Measurements from ENCODE around the gene GULP1. TPM values are rescaled to one million over a fixed set of nuclear protein-coding genes. Genes with fewer than 3 reads are reported as not detected.
"Not testable (repeated sequence)": the region's sequence is repeated elsewhere in the genome, so short reads cannot be mapped to it uniquely, and the experiment has no call there.

Gene GULP1
- total RNA-seq, 2 donors from 2014 or later: not detected

GRCh38 chr2:188551671-188552070, 260.0 kb downstream of the GULP1 start:
- H3K36me3 Mint-ChIP-seq (ENCODE audit: insufficient read depth in 2 of 2): no peaks in the 10 kb centered on the region
- no peak for ATAC-seq (replicated peaks in 1 of 2)
- no peaks in the 10 kb centered on the region for H3K4me1 Mint-ChIP-seq (ENCODE audit: low read depth)
- no peak for DNase-seq
- peaks cover 4% of the 10 kb centered on the region for H3K27me3 Mint-ChIP-seq (ENCODE audit: low read depth)
- H3K27ac Mint-ChIP-seq: no peak overlapping the region
- no peak overlapping the region for H3K4me3 Mint-ChIP-seq
- H3K9me3 Mint-ChIP-seq: peaks cover 0 to 2% of the 10 kb centered on the region in 2 donors

GRCh38 chr2:188557081-188557480, 265.4 kb downstream of the GULP1 start:
- DNase-seq: no peak
- peaks cover 6% of the 10 kb centered on the region for H3K27me3 Mint-ChIP-seq (ENCODE audit: low read depth)
- ATAC-seq (replicated peaks in 1 of 2): no peak
- peaks cover 12% of the 10 kb centered on the region in 2 donors for H3K9me3 Mint-ChIP-seq
- H3K27ac Mint-ChIP-seq: no peak overlapping the region
- H3K36me3 Mint-ChIP-seq (ENCODE audit: insufficient read depth in 2 of 2): peaks cover 0 to 3% of the 10 kb centered on the region in 2 donors
- H3K4me3 Mint-ChIP-seq: no peak overlapping the region
- no peaks in the 10 kb centered on the region for H3K4me1 Mint-ChIP-seq (ENCODE audit: low read depth)

- not testable (repeated sequence) for H3K36me3 Mint-ChIP-seq (ENCODE audit: insufficient read depth in 2 of 2); DNase-seq; H3K4me1 Mint-ChIP-seq (ENCODE audit: low read depth); H3K27me3 Mint-ChIP-seq (ENCODE audit: low read depth); H3K27ac Mint-ChIP-seq; ATAC-seq (replicated peaks in 1 of 2); H3K4me3 Mint-ChIP-seq
- H3K9me3 Mint-ChIP-seq: peaks cover 12% of the 10 kb centered on the region in 2 donors
Measured at GRCh38 chr2:188559455-188559854, 267.8 kb downstream of the GULP1 start.

- no peaks in the 10 kb centered on the region for H3K4me1 Mint-ChIP-seq (ENCODE audit: low read depth)
- ATAC-seq (replicated peaks in 1 of 2) (no peak), DNase-seq (no peak)
- H3K36me3 Mint-ChIP-seq (ENCODE audit: insufficient read depth in 2 of 2): peaks cover 0 to 3% of the 10 kb centered on the region in 2 donors
- H3K9me3 Mint-ChIP-seq: peaks cover 12% of the 10 kb centered on the region in 2 donors
- peaks cover 4% of the 10 kb centered on the region for H3K27me3 Mint-ChIP-seq (ENCODE audit: low read depth)
- no peak overlapping the region for H3K27ac Mint-ChIP-seq
- H3K4me3 Mint-ChIP-seq: no peak overlapping the region
Measured at GRCh38 chr2:188561473-188561979, 269.9 kb downstream of the GULP1 start.

- Mint-ChIP-seq H3K4me1 (ENCODE audit: low read depth) (no peaks in the 10 kb centered on the region), H3K4me3 (no peak overlapping the region), H3K36me3 (ENCODE audit: insufficient read depth in 2 of 2) (no peaks in the 10 kb centered on the region), H3K9me3 (no peaks in the 10 kb centered on the region), H3K27ac (no peak overlapping the region), H3K27me3 (ENCODE audit: low read depth) (no peaks in the 10 kb centered on the region)
- ATAC-seq (replicated peaks in 1 of 2): no peak
- DNase-seq: no peak
Measured at GRCh38 chr2:188569431-188570165, 277.9 kb downstream of the GULP1 start.

- DNase-seq: no peak
- Mint-ChIP-seq H3K9me3 (no peaks in the 10 kb centered on the region), H3K4me3 (no peak overlapping the region), H3K27me3 (ENCODE audit: low read depth) (no peaks in the 10 kb centered on the region), H3K27ac (no peak overlapping the region), H3K36me3 (ENCODE audit: insufficient read depth in 2 of 2) (no peaks in the 10 kb centered on the region), H3K4me1 (ENCODE audit: low read depth) (no peaks in the 10 kb centered on the region)
- ATAC-seq (replicated peaks in 1 of 2): no peak
Measured at GRCh38 chr2:188570370-188570769, 278.7 kb downstream of the GULP1 start.

- Mint-ChIP-seq H3K4me3 (no peak overlapping the region), H3K27ac (no peak overlapping the region), H3K36me3 (ENCODE audit: insufficient read depth in 2 of 2) (no peaks in the 10 kb centered on the region), H3K9me3 (no peaks in the 10 kb centered on the region), H3K4me1 (ENCODE audit: low read depth) (no peaks in the 10 kb centered on the region), H3K27me3 (ENCODE audit: low read depth) (no peaks in the 10 kb centered on the region)
- ATAC-seq (replicated peaks in 1 of 2): no peak
- DNase-seq: no peak
Measured at GRCh38 chr2:188571543-188572303, 280.0 kb downstream of the GULP1 start.

GRCh38 chr2:188572592-188572991, 280.9 kb downstream of the GULP1 start:
- no peaks in the 10 kb centered on the region for H3K27me3 Mint-ChIP-seq (ENCODE audit: low read depth)
- no peaks in the 10 kb centered on the region for H3K9me3 Mint-ChIP-seq
- DNase-seq (no peak), ATAC-seq (replicated peaks in 1 of 2) (no peak)
- H3K36me3 Mint-ChIP-seq (ENCODE audit: insufficient read depth in 2 of 2): no peaks in the 10 kb centered on the region
- H3K4me3 Mint-ChIP-seq: no peak overlapping the region
- H3K27ac Mint-ChIP-seq: no peak overlapping the region
- H3K4me1 Mint-ChIP-seq (ENCODE audit: low read depth): no peaks in the 10 kb centered on the region

- no peaks in the 10 kb centered on the region for H3K36me3 Mint-ChIP-seq (ENCODE audit: insufficient read depth in 2 of 2)
Measured at GRCh38 chr2:188573453-188573852, 281.8 kb downstream of the GULP1 start.

GRCh38 chr2:188576006-188576405, 284.3 kb downstream of the GULP1 start:
- Mint-ChIP-seq H3K36me3 (ENCODE audit: insufficient read depth in 2 of 2) (no peaks in the 10 kb centered on the region), H3K4me1 (ENCODE audit: low read depth) (no peaks in the 10 kb centered on the region), H3K9me3 (no peaks in the 10 kb centered on the region), H3K27ac (no peak overlapping the region), H3K4me3 (no peak overlapping the region), H3K27me3 (ENCODE audit: low read depth) (no peaks in the 10 kb centered on the region)
- DNase-seq (no peak), ATAC-seq (replicated peaks in 1 of 2) (no peak)

More at GRCh38 chr2:188573453-188573852, 281.8 kb downstream of the GULP1 start:
- no peaks in the 10 kb centered on the region for H3K27me3 Mint-ChIP-seq (ENCODE audit: low read depth)
- ATAC-seq (replicated peaks in 1 of 2) (no peak), DNase-seq (no peak)
- no peaks in the 10 kb centered on the region for H3K9me3 Mint-ChIP-seq
- H3K27ac Mint-ChIP-seq: no peak overlapping the region
- no peaks in the 10 kb centered on the region for H3K4me1 Mint-ChIP-seq (ENCODE audit: low read depth)
- H3K4me3 Mint-ChIP-seq: no peak overlapping the region

- ATAC-seq (replicated peaks in 1 of 2): no peak
- no peak for DNase-seq
- H3K36me3 Mint-ChIP-seq (ENCODE audit: insufficient read depth in 2 of 2): no peaks in the 10 kb centered on the region
- H3K9me3 Mint-ChIP-seq: no peaks in the 10 kb centered on the region
- no peak overlapping the region for H3K27ac Mint-ChIP-seq
- no peaks in the 10 kb centered on the region for H3K4me1 Mint-ChIP-seq (ENCODE audit: low read depth)
- no peak overlapping the region for H3K4me3 Mint-ChIP-seq
- no peaks in the 10 kb centered on the region for H3K27me3 Mint-ChIP-seq (ENCODE audit: low read depth)
Measured at GRCh38 chr2:188576651-188577050, 285.0 kb downstream of the GULP1 start.

GRCh38 chr2:188577231-188577630, 285.6 kb downstream of the GULP1 start:
- H3K27me3 Mint-ChIP-seq (ENCODE audit: low read depth): no peaks in the 10 kb centered on the region
- no peaks in the 10 kb centered on the region for H3K4me1 Mint-ChIP-seq (ENCODE audit: low read depth)
- H3K27ac Mint-ChIP-seq: no peak overlapping the region
- no peak overlapping the region for H3K4me3 Mint-ChIP-seq
- no peaks in the 10 kb centered on the region for H3K9me3 Mint-ChIP-seq
- DNase-seq (no peak), ATAC-seq (replicated peaks in 1 of 2) (no peak)
- no peaks in the 10 kb centered on the region for H3K36me3 Mint-ChIP-seq (ENCODE audit: insufficient read depth in 2 of 2)

GRCh38 chr2:188580738-188581137, 289.1 kb downstream of the GULP1 start:
- H3K27me3 Mint-ChIP-seq (ENCODE audit: low read depth): no peaks in the 10 kb centered on the region
- H3K4me1 Mint-ChIP-seq (ENCODE audit: low read depth): no peaks in the 10 kb centered on the region
- H3K9me3 Mint-ChIP-seq: no peaks in the 10 kb centered on the region
- no peak for DNase-seq
- no peak overlapping the region for H3K27ac Mint-ChIP-seq
- no peaks in the 10 kb centered on the region for H3K36me3 Mint-ChIP-seq (ENCODE audit: insufficient read depth in 2 of 2)
- no peak for ATAC-seq (replicated peaks in 1 of 2)
- H3K4me3 Mint-ChIP-seq: no peak overlapping the region

Measured in activated T-cell treated with anti-CD3 and anti-CD28 coated beads, Interleukin-2, amount 50 U/mL, for 72 hours (primary cell).